ENCODE data around the gene EYA2.

DNA sequence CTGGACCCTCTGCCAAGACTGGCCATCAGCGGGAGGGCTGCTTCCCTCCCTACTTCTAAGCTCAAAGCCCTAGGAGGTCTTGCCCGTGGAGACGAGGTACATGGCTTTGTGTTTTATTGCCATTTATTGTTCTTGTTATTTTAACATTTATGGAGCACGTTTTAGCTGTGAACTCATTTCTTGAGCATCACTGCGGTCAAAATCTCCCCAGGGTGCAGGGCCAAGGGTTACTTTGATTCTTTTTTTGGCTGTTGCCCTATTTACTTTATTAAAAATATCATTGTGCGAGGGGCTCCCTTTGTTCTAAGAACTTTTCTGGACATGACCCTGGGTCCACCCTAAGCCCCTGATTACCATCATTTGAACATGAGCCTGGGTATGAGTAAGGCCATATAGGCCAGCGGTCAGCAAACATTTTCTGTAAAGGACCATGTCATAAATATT, 51.6 kb downstream of the EYA2 start:
- no peak for TF ChIP-seq POLR2AphosphoS5 (IDR thresholded peaks at IDR 0.05)
- TF ChIP-seq, protein P1, sequence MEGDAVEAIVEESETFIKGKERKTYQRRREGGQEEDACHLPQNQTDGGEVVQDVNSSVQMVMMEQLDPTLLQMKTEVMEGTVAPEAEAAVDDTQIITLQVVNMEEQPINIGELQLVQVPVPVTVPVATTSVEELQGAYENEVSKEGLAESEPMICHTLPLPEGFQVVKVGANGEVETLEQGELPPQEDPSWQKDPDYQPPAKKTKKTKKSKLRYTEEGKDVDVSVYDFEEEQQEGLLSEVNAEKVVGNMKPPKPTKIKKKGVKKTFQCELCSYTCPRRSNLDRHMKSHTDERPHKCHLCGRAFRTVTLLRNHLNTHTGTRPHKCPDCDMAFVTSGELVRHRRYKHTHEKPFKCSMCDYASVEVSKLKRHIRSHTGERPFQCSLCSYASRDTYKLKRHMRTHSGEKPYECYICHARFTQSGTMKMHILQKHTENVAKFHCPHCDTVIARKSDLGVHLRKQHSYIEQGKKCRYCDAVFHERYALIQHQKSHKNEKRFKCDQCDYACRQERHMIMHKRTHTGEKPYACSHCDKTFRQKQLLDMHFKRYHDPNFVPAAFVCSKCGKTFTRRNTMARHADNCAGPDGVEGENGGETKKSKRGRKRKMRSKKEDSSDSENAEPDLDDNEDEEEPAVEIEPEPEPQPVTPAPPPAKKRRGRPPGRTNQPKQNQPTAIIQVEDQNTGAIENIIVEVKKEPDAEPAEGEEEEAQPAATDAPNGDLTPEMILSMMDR (IDR thresholded peaks at IDR 0.05) = no peak

Data from breast epithelium (tissue), 3 donors.